ENCODE measurements around the gene CSNK1A1. TPM values are rescaled to one million over a fixed set of nuclear protein-coding genes. Genes with fewer than 3 reads are reported as not detected.
A peak's percentile ranks its signal among the peaks of the same experiment; 100 is the strongest.

Gene CSNK1A1
- total RNA-seq, 1 donor from 2014 or later, result 335 TPM

GRCh38 chr5:149549461-149550267, 1.6 kb downstream of the CSNK1A1 start:
- H3K79me2 ChIP-seq (ENCODE audit: low read depth), result peaks cover 77% of the 10 kb centered on the region
- peaks cover 55% of the 10 kb centered on the region for H3F3A ChIP-seq (ENCODE audit: low read depth)
- no peaks in the 10 kb centered on the region for H3K27me3 ChIP-seq
- peaks cover 37% of the 10 kb centered on the region for H4K20me1 ChIP-seq (ENCODE audit: low read depth)
- H3K9ac ChIP-seq, result peak overlapping the region; percentile 94
- Mint-ChIP-seq H3K4me1 (peaks cover 27% of the 10 kb centered on the region), H3K4me3 (peak overlapping the region; percentile 100), H3K27me3 (ENCODE audit: insufficient read depth, low read depth) (peaks cover 4% of the 10 kb centered on the region), H3K9me3 (no peaks in the 10 kb centered on the region), H3K36me3 (peaks cover 34% of the 10 kb centered on the region), H3K27ac (peak overlapping the region; percentile 99)
- peak; percentile 71 for DNase-seq (ENCODE audit: low spot score)
- peak overlapping the region; percentile 92 for H3K4me3 ChIP-seq
- H2AFZ ChIP-seq (replicated peaks), result no peak overlapping the region
- H3K9me3 ChIP-seq (ENCODE audit: low read depth), result no peaks in the 10 kb centered on the region
- H3K4me1 ChIP-seq, result peaks cover 30% of the 10 kb centered on the region
- H3K36me3 ChIP-seq, result no peaks in the 10 kb centered on the region
- no peak for TF ChIP-seq EZH2 (IDR thresholded peaks at IDR 0.05)
- TF ChIP-seq, protein P1, sequence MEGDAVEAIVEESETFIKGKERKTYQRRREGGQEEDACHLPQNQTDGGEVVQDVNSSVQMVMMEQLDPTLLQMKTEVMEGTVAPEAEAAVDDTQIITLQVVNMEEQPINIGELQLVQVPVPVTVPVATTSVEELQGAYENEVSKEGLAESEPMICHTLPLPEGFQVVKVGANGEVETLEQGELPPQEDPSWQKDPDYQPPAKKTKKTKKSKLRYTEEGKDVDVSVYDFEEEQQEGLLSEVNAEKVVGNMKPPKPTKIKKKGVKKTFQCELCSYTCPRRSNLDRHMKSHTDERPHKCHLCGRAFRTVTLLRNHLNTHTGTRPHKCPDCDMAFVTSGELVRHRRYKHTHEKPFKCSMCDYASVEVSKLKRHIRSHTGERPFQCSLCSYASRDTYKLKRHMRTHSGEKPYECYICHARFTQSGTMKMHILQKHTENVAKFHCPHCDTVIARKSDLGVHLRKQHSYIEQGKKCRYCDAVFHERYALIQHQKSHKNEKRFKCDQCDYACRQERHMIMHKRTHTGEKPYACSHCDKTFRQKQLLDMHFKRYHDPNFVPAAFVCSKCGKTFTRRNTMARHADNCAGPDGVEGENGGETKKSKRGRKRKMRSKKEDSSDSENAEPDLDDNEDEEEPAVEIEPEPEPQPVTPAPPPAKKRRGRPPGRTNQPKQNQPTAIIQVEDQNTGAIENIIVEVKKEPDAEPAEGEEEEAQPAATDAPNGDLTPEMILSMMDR (IDR thresholded peaks at IDR 0.05), result no peak
- TF ChIP-seq EZH2phosphoT487 (IDR thresholded peaks at IDR 0.05), result no peak
- H3K27ac ChIP-seq, result peak overlapping the region; percentile 91
- peak overlapping the region; percentile 97 for H3K4me2 ChIP-seq

GRCh38 chr5:149546974-149547373, 4.3 kb downstream of the CSNK1A1 start:
- no peaks in the 10 kb centered on the region for H3K9me3 Mint-ChIP-seq
- Histone ChIP-seq H3K9me3 (ENCODE audit: low read depth) (no peaks in the 10 kb centered on the region), H3K27me3 (no peaks in the 10 kb centered on the region), H3K4me2 (peak overlapping the region; percentile 97), H3K4me1 (peaks cover 40% of the 10 kb centered on the region), H3F3A (ENCODE audit: low read depth) (peaks cover 68% of the 10 kb centered on the region), H3K36me3 (no peaks in the 10 kb centered on the region), H3K9ac (no peak overlapping the region), H4K20me1 (ENCODE audit: low read depth) (peaks cover 62% of the 10 kb centered on the region), H3K4me3 (peak overlapping the region; percentile 11), H2AFZ (replicated peaks) (no peak overlapping the region), H3K79me2 (ENCODE audit: low read depth) (peaks cover 94% of the 10 kb centered on the region), H3K27ac (no peak overlapping the region)
- no peak overlapping the region for H3K27ac Mint-ChIP-seq
- DNase-seq (ENCODE audit: low spot score), result no peak
- TF ChIP-seq, protein P1 (IDR thresholded peaks at IDR 0.05), result no peak
- no peak for TF ChIP-seq EZH2 (IDR thresholded peaks at IDR 0.05)
- no peak for TF ChIP-seq EZH2phosphoT487 (IDR thresholded peaks at IDR 0.05)
- H3K27me3 Mint-ChIP-seq (ENCODE audit: insufficient read depth, low read depth), result peaks cover 4% of the 10 kb centered on the region
- peaks cover 27% of the 10 kb centered on the region for H3K4me1 Mint-ChIP-seq
- peak overlapping the region; percentile 42 for H3K4me3 Mint-ChIP-seq
- H3K36me3 Mint-ChIP-seq, result peaks cover 44% of the 10 kb centered on the region

GRCh38 chr5:149545327-149545726, 5.9 kb downstream of the CSNK1A1 start:
- no peak for TF ChIP-seq EZH2 (IDR thresholded peaks at IDR 0.05)
- no peak for TF ChIP-seq EZH2phosphoT487 (IDR thresholded peaks at IDR 0.05)
- TF ChIP-seq, protein P1 (IDR thresholded peaks at IDR 0.05), result no peak
- H3K9me3 Mint-ChIP-seq, result peaks cover 2% of the 10 kb centered on the region
- no peak overlapping the region for H3K9ac ChIP-seq
- peaks cover 100% of the 10 kb centered on the region for H3K79me2 ChIP-seq (ENCODE audit: low read depth)
- no peak for DNase-seq (ENCODE audit: low spot score)
- H3K4me1 ChIP-seq, result peaks cover 40% of the 10 kb centered on the region
- H3K27ac ChIP-seq, result peak overlapping the region; percentile 76
- H3K9me3 ChIP-seq (ENCODE audit: low read depth), result no peaks in the 10 kb centered on the region
- peaks cover 61% of the 10 kb centered on the region for H3F3A ChIP-seq (ENCODE audit: low read depth)
- no peak overlapping the region for H3K27ac Mint-ChIP-seq
- peaks cover 4% of the 10 kb centered on the region for H3K27me3 Mint-ChIP-seq (ENCODE audit: insufficient read depth, low read depth)
- H4K20me1 ChIP-seq (ENCODE audit: low read depth), result peaks cover 78% of the 10 kb centered on the region
- no peak overlapping the region for H3K4me2 ChIP-seq
- no peak overlapping the region for H2AFZ ChIP-seq (replicated peaks)
- H3K36me3 ChIP-seq, result no peaks in the 10 kb centered on the region
- H3K4me3 Mint-ChIP-seq, result no peak overlapping the region
- peaks cover 52% of the 10 kb centered on the region for H3K36me3 Mint-ChIP-seq
- peaks cover 23% of the 10 kb centered on the region for H3K4me1 Mint-ChIP-seq
- no peak overlapping the region for H3K4me3 ChIP-seq
- H3K27me3 ChIP-seq, result no peaks in the 10 kb centered on the region
